GM08714 (cell line): ENCODE measurements around the gene GM2A.

Source experiments
- H3K4me3 ChIP-seq: fragments of 200-500 bp; sonication (Bioruptor generic); 2 replicates; pipeline ENCODE4 v1.5.1; 2014; ENCODE audit warnings: mild to moderate bottlenecking, low read length, inconsistent platforms
- ZNF274 ChIP-seq: IDR thresholded peaks from 2 replicates; pipeline ENCODE4 v1.6.1; 2012; ENCODE audit warnings: mild to moderate bottlenecking, low read depth, low read length

The GM2A gene

GRCh38 chr5:151252762-151253604 lies at the start of gene GM2A:
Gene GM2A (plus strand): TSS chr5:151253185. CDS start chr5:151253217, 32 bp downstream.
- TF ChIP-seq ZNF274, result no peak
- peak within 1 kb of the TSS; percentile 87 for H3K4me3 ChIP-seq

GRCh38 chr5:151204051-151204450 lies 48.9 kb upstream of the GM2A start:
- no peak for TF ChIP-seq ZNF274
- no peak overlapping the region for H3K4me3 ChIP-seq

- TF ChIP-seq ZNF274, result no peak
- no peak overlapping the region for H3K4me3 ChIP-seq
Measured at GRCh38 chr5:151205411-151205810, 47.6 kb upstream of the GM2A start.

GRCh38 chr5:151208481-151208914 lies 44.5 kb upstream of the GM2A start:
- no peak overlapping the region for H3K4me3 ChIP-seq
- no peak for TF ChIP-seq ZNF274

- H3K4me3 ChIP-seq, result peak overlapping the region; percentile 62; the same call in 1 of the 2 replicates
- TF ChIP-seq ZNF274, result no peak
Measured at GRCh38 chr5:151212406-151212798, 40.6 kb upstream of the GM2A start.

GRCh38 chr5:151213803-151214613 lies 39.0 kb upstream of the GM2A start:
- H3K4me3 ChIP-seq, result peak overlapping the region; percentile 62; the same call in 1 of the 2 replicates
- TF ChIP-seq ZNF274, result no peak

GRCh38 chr5:151214614-151215545 lies 38.1 kb upstream of the GM2A start:
- H3K4me3 ChIP-seq, result peak overlapping the region; percentile 40; the same call in 1 of the 2 replicates
- TF ChIP-seq ZNF274, result no peak

GRCh38 chr5:151215546-151215880 lies 37.5 kb upstream of the GM2A start:
- TF ChIP-seq ZNF274, result no peak
- H3K4me3 ChIP-seq, result peak overlapping the region; percentile 40; the same call in 1 of the 2 replicates

GRCh38 chr5:151216781-151217180 lies 36.2 kb upstream of the GM2A start:
- no peak overlapping the region for H3K4me3 ChIP-seq

GRCh38 chr5:151218177-151218576 lies 34.8 kb upstream of the GM2A start:
- H3K4me3 ChIP-seq, result no peak overlapping the region
- TF ChIP-seq ZNF274, result no peak

More at GRCh38 chr5:151216781-151217180, 36.2 kb upstream of the GM2A start:
- no peak for TF ChIP-seq ZNF274

GRCh38 chr5:151219138-151219537 lies 33.8 kb upstream of the GM2A start:
- no peak for TF ChIP-seq ZNF274
- no peak overlapping the region for H3K4me3 ChIP-seq

GRCh38 chr5:151219789-151220188 lies 33.2 kb upstream of the GM2A start:
- no peak overlapping the region for H3K4me3 ChIP-seq
- TF ChIP-seq ZNF274, result no peak

- peak overlapping the region; percentile 79; the same call in 1 of the 2 replicates for H3K4me3 ChIP-seq
- no peak for TF ChIP-seq ZNF274
Measured at GRCh38 chr5:151221574-151221973, 31.4 kb upstream of the GM2A start.

GRCh38 chr5:151222054-151222789 lies 30.8 kb upstream of the GM2A start:
- H3K4me3 ChIP-seq, result peak overlapping the region; percentile 79; the same call in 1 of the 2 replicates
- TF ChIP-seq ZNF274, result no peak
